NCI-H1092 treated with DMSO at 0.1 percent for 48 hours (cell line): ENCODE data around the gene TREM1.

Source experiments
- DNase-seq: peaks from one replicate; lab custom pipeline; 2025; lab: John Stamatoyannopoulos, UW

The TREM1 gene

GRCh38 chr6:41294214-41294872 is 7.9 kb upstream of the TREM1 start:
- DNase-seq, result no peak

GRCh38 chr6:41291717-41292116 is 5.2 kb upstream of the TREM1 start:
- no peak for DNase-seq

- DNase-seq, result no peak
Observed at GRCh38 chr6:41289815-41290214, 3.3 kb upstream of the TREM1 start.

GRCh38 chr6:41288754-41289129 is 2.3 kb upstream of the TREM1 start:
- DNase-seq, result no peak

GRCh38 chr6:41288030-41288753 is 1.7 kb upstream of the TREM1 start:
- DNase-seq, result peak; percentile 92

GRCh38 chr6:41284726-41285125 is 1.8 kb downstream of the TREM1 start:
- no peak for DNase-seq

- no peak for DNase-seq
Observed at GRCh38 chr6:41283600-41283999, 2.9 kb downstream of the TREM1 start.

- DNase-seq, result no peak
Observed at GRCh38 chr6:41280381-41281057, 6.0 kb downstream of the TREM1 start.

GRCh38 chr6:41278699-41279405 is 7.6 kb downstream of the TREM1 start:
- peak; percentile 72 for DNase-seq

GRCh38 chr6:41277605-41278004 is 8.9 kb downstream of the TREM1 start:
- DNase-seq, result no peak

- no peak for DNase-seq
Observed at GRCh38 chr6:41275489-41275888, 11.0 kb downstream of the TREM1 start.

- no peak for DNase-seq
Observed at GRCh38 chr6:41274256-41274655, 12.2 kb downstream of the TREM1 start.

GRCh38 chr6:41273714-41274113 is 12.8 kb downstream of the TREM1 start:
- no peak for DNase-seq

- no peak for DNase-seq
Observed at GRCh38 chr6:41272591-41273240, 13.8 kb downstream of the TREM1 start.

GRCh38 chr6:41271901-41272395 is 14.5 kb downstream of the TREM1 start:
- DNase-seq, result no peak

- DNase-seq, result no peak
Observed at GRCh38 chr6:41269716-41270115, 16.8 kb downstream of the TREM1 start.

- DNase-seq, result no peak
Observed at GRCh38 chr6:41269166-41269565, 17.3 kb downstream of the TREM1 start.

GRCh38 chr6:41268478-41268877 is 18.0 kb downstream of the TREM1 start:
- DNase-seq, result no peak

- DNase-seq, result no peak
Observed at GRCh38 chr6:41266541-41266940, 19.9 kb downstream of the TREM1 start.

GRCh38 chr6:41263267-41263666 is 23.2 kb downstream of the TREM1 start:
- DNase-seq, result no peak

- DNase-seq, result no peak
Observed at GRCh38 chr6:41262401-41262800, 24.1 kb downstream of the TREM1 start.

- no peak for DNase-seq
Observed at GRCh38 chr6:41258196-41258493, 28.3 kb downstream of the TREM1 start.
